K562 (cell line): ENCODE measurements around the gene TMEM245. TPM values are rescaled to one million over a fixed set of nuclear protein-coding genes. Genes with fewer than 3 reads are reported as not detected.
A peak's percentile ranks its signal among the peaks of the same experiment; 100 is the strongest.

Source experiments
- AFF4 ChIP-seq: sonication (generic); formaldehyde crosslinking; IDR thresholded peaks from 2 replicates; pipeline ENCODE4 v1.8.0; 2023; ENCODE audit warnings: mild to moderate bottlenecking, missing genetic modification reagents
- MAZ ChIP-seq, 2 experiments: fragments of 450-650 bp in 1 of 2; sonication (generic) in 1 of 2; formaldehyde crosslinking; IDR thresholded peaks in 1 of 2; conservative IDR thresholded peaks in 1 of 2; 2 replicates each; pipeline versions ENCODE4 v1.4.0 to v1.5.0; 2020; ENCODE audit warnings: mild to moderate bottlenecking in 1 of 2, missing genetic modification reagents in 1 of 2
- MBD2 ChIP-seq: sonication (generic); IDR thresholded peaks from 2 replicates; pipeline ENCODE4 v1.6.1; 2016; ENCODE audit warnings: low read depth, borderline replicate concordance
- MGA ChIP-seq: fragments of 450-650 bp; IDR thresholded peaks from 2 replicates; pipeline ENCODE4 v1.6.1; 2016; ENCODE audit warnings: mild to moderate bottlenecking, moderate library complexity
- PML ChIP-seq: IDR thresholded peaks from 2 replicates; pipeline ENCODE4 v1.6.1; 2012; ENCODE audit warnings: low read length, inconsistent platforms
- STAG1 ChIP-seq: sonication (generic); formaldehyde crosslinking; IDR thresholded peaks from 2 replicates; pipeline ENCODE4 v1.5.0; 2020; ENCODE audit warnings: missing genetic modification reagents, borderline replicate concordance
- ZNF79 ChIP-seq: fragments of 250-450 bp; sonication (Bioruptor Pico); IDR thresholded peaks from 2 replicates; pipeline ENCODE4 v1.4.0; 2020; ENCODE audit warnings: low read depth, mild to moderate bottlenecking, moderate library complexity
- polyA plus RNA-seq, 8 experiments: library from polyadenylated mRNA; depleted of rRNA in 4 of 8; stranded (reverse) in 5 of 8; unstranded in 3 of 8; fragments of >200 nt; fragmentation: Nextera tagmentation in 2 of 8; fragmentation: Illumina TruSeq in 1 of 8; extraction: Ambion mirVana in 2 of 8; extraction: Trizol in 1 of 8; gene quantifications; 2 replicates each; pipeline versions ENCODE4 v1.2.1 to v1.2.3, GENCODE V29; 2011 to 2014; ENCODE audit warnings: inconsistent platforms in 1 of 8, missing spikeins in 1 of 8
- total RNA-seq, 7 experiments: library from RNA; depleted of rRNA in 6 of 7; stranded (reverse); fragments of >200 nt in 6 of 7; fragmentation: Illumina TruSeq in 2 of 7; extraction: Trizol in 2 of 7; gene quantifications; 2 replicates each; pipeline versions ENCODE4 v1.2.1 to v1.2.3, GENCODE V29; 2011 to 2021; ENCODE audit warnings: low replicate concordance in 1 of 7
- TF ChIP-seq, protein P1 (sequence below): fragments of 450-650 bp; IDR thresholded peaks from 2 replicates; pipeline ENCODE4 v1.6.1; 2017; ENCODE audit warnings: mild to moderate bottlenecking, moderate library complexity
- TF ChIP-seq, protein P2 (sequence below): sonication (generic); IDR thresholded peaks from 2 replicates; pipeline ENCODE4 v1.6.1; 2016

TMEM245 gene
- total and polyA plus RNA-seq, 9 of the 15 experiments (the other 6 are each of a cell fraction or from before 2014, with no cell fraction given) = 8.5 to 43.2 (median 24.3) TPM

DNA sequence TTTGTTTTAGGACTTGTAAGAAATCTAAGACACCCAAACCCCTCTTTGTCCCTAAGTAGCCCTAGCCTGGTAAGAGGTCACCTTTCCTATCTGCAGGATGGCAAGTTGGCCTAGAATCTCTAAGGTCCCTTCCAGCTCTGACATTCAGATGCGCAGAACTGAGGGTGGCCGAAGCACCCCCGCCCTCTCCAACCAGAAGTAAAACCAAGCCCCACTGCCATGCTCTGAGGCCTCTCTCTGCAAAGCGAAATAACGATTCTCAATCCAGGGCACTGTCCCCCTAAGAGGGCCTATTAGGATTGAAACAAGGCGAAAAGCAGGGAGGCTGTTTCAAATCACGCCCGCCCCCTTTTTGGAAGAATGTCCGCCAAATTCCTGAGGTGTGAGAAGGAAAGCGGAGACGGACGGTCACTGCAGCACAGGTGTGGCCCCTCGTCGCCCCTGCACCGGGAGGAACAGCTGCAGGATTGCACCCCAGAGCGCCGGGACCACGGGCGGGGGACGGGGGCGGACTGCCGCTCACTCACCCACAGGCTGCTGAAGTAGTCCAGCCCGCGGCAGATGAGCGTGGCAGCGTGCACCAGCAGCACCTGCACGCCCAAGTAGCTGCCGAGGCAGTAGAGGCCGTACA, 824 bp downstream of the TMEM245 start (continued):
- TF ChIP-seq, protein P1, sequence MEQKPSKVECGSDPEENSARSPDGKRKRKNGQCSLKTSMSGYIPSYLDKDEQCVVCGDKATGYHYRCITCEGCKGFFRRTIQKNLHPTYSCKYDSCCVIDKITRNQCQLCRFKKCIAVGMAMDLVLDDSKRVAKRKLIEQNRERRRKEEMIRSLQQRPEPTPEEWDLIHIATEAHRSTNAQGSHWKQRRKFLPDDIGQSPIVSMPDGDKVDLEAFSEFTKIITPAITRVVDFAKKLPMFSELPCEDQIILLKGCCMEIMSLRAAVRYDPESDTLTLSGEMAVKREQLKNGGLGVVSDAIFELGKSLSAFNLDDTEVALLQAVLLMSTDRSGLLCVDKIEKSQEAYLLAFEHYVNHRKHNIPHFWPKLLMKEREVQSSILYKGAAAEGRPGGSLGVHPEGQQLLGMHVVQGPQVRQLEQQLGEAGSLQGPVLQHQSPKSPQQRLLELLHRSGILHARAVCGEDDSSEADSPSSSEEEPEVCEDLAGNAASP = no peak
- no peak for TF ChIP-seq PML
- peak in 1 of 2 experiments; percentile 48; a peak in 2 of 4 replicates for TF ChIP-seq MAZ (CRISPR knock-in tag; conservative IDR thresholded peaks at IDR 0.05 in 1 of 2, IDR thresholded peaks at IDR 0.05 in 1 of 2)
- no peak for TF ChIP-seq MGA
- peak; percentile 69; the same call in 1 of the 2 replicates for TF ChIP-seq AFF4 (CRISPR knock-in tag)
- TF ChIP-seq, protein P2, sequence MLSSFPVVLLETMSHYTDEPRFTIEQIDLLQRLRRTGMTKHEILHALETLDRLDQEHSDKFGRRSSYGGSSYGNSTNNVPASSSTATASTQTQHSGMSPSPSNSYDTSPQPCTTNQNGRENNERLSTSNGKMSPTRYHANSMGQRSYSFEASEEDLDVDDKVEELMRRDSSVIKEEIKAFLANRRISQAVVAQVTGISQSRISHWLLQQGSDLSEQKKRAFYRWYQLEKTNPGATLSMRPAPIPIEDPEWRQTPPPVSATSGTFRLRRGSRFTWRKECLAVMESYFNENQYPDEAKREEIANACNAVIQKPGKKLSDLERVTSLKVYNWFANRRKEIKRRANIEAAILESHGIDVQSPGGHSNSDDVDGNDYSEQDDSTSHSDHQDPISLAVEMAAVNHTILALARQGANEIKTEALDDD = no peak
- no peak; the same call in none of the 2 replicates for TF ChIP-seq STAG1 (CRISPR knock-in tag)
- TF ChIP-seq ZNF79 = no peak
- no peak for TF ChIP-seq MBD2
